GM12878 (cell line): ENCODE results near the gene MACROD2. TPM values are rescaled to one million over a fixed set of nuclear protein-coding genes. Genes with fewer than 3 reads are reported as not detected.

Experiments used
- ATAC-seq: fragments of 200-7000 bp; cut with Tn5 transposase; 3 replicates; pipeline ENCODE4 v1.9.1; 2020; ENCODE audit warnings: mild to moderate bottlenecking, moderate library complexity
- BruUV-seq: library from RNA; stranded (reverse); fragments of 400-500 nt; replicated peaks from 2 replicates; lab custom pipeline; 2021; lab: Mats Ljungman, UMichigan
- CTCF ChIA-PET: fragments of 300-600 bp; sonication (Branson Sonifier 250); formaldehyde crosslinking; extraction: SDS; loops from one replicate; lab custom pipeline; 2021; ENCODE audit warnings: inconsistent platforms; lab: Yijun Ruan, JAX
- POLR2A ChIA-PET: fragments of 350-600 bp; formaldehyde crosslinking; extraction: SDS; loops from one replicate; lab custom pipeline; 2021; ENCODE audit warnings: inconsistent platforms; lab: Charles Lee
- RAD21 ChIA-PET: fragments of 300-600 bp; sonication (Branson Sonifier 250); formaldehyde crosslinking; loops from one replicate; lab custom pipeline; 2023; ENCODE audit warnings: antibody characterized with exemption; ENCODE audit not compliant: unreplicated experiment; lab: Charles Lee
- SMC1A ChIA-PET: fragments of 300-600 bp; sonication (Branson Sonifier 250); formaldehyde crosslinking; loops from one replicate; lab custom pipeline; 2023; ENCODE audit not compliant: unreplicated experiment, uncharacterized antibody; lab: Charles Lee
- DNase-seq: peaks from one replicate; pipeline ENCODE4 v3.0.0-alpha.2; 2011; ENCODE audit warnings: low read depth, low spot score
- FAIRE-seq: peaks from 3 replicates; lab custom pipeline; 2011; peaks lifted over from hg19 to GRCh38; lab: Jason Lieb, UNC
- H2AFZ ChIP-seq: 2 replicates; pipeline ENCODE4 v1.6.0; 2011; ENCODE audit warnings: low read depth, low read length, control low read depth; ENCODE audit not compliant: control insufficient read depth
- H3K27ac ChIP-seq: 2 replicates; pipeline ENCODE4 v1.5.1; 2011; ENCODE audit warnings: control low read depth; ENCODE audit not compliant: control insufficient read depth, insufficient read depth
- H3K27me3 ChIP-seq, 2 experiments: replicated peaks in 1 of 2; 2 replicates each; pipeline versions ENCODE4 v1.6.0 to v1.6.1; 2011; ENCODE audit warnings: low read length in 1 of 2; ENCODE audit not compliant: control insufficient read depth in 2 of 2, insufficient read depth in 2 of 2
- H3K36me3 ChIP-seq, 2 experiments: 2 replicates each; pipeline ENCODE4 v1.5.1; 2011; ENCODE audit warnings: low read length in 1 of 2; ENCODE audit not compliant: control insufficient read depth in 2 of 2, insufficient read depth in 2 of 2
- H3K4me1 ChIP-seq: 2 replicates; pipeline ENCODE4 v1.6.1; 2011; ENCODE audit warnings: mild to moderate bottlenecking, low read length, moderate library complexity, mixed read lengths; ENCODE audit not compliant: control insufficient read depth, insufficient read depth
- H3K4me2 ChIP-seq: 2 replicates; pipeline ENCODE4 v1.6.0; 2011; ENCODE audit warnings: control low read depth; ENCODE audit not compliant: control insufficient read depth, insufficient read depth
- H3K4me3 ChIP-seq: fragments of 200-600 bp; sonication (generic); 2 replicates; pipeline ENCODE4 v1.5.1; 2016
- H3K79me2 ChIP-seq: 2 replicates; pipeline ENCODE4 v1.6.0; 2011; ENCODE audit warnings: low read length; ENCODE audit not compliant: control insufficient read depth, insufficient read depth
- H3K9ac ChIP-seq: 2 replicates; pipeline ENCODE4 v1.8.0; 2011; ENCODE audit warnings: low read length, control low read depth, mixed read lengths; ENCODE audit not compliant: control insufficient read depth, insufficient read depth
- H3K9me3 ChIP-seq: replicated peaks from 3 replicates; pipeline ENCODE4 v1.5.1; 2011; ENCODE audit warnings: mild to moderate bottlenecking, low read length; ENCODE audit not compliant: control insufficient read depth, insufficient read depth
- H4K20me1 ChIP-seq: 2 replicates; pipeline ENCODE4 v1.6.0; 2011; ENCODE audit not compliant: control insufficient read depth, insufficient read depth
- BMI1 ChIP-seq: fragments of 450-650 bp; IDR thresholded peaks from 2 replicates; pipeline ENCODE4 v1.6.1; 2016; ENCODE audit warnings: mild to moderate bottlenecking, moderate library complexity, borderline replicate concordance
- CTCF ChIP-seq, 3 experiments: IDR thresholded peaks in 2 of 3; conservative IDR thresholded peaks in 1 of 3; 2 replicates each; pipeline ENCODE4 v1.5.1; 2011; ENCODE audit warnings: low read depth in 3 of 3, low read length in 3 of 3, mild to moderate bottlenecking in 3 of 3, control low read depth in 2 of 3, moderate library complexity in 2 of 3, inconsistent platforms in 1 of 3, mixed read lengths in 1 of 3; ENCODE audit not compliant: control insufficient read depth in 2 of 3, insufficient read depth in 1 of 3; ENCODE audit errors: extremely low read depth in 1 of 3
- EGR1 ChIP-seq, 2 experiments: IDR thresholded peaks; 1 replicate in 1 of 2; 2 replicates in 1 of 2; pipeline ENCODE4 v1.6.1; 2011 to 2012; ENCODE audit warnings: low read depth in 2 of 2, low read length in 2 of 2, borderline replicate concordance in 1 of 2, mild to moderate bottlenecking in 1 of 2, moderate library complexity in 1 of 2
- EP300 ChIP-seq, 2 experiments: fragments of 150-350 bp in 1 of 2; IDR thresholded peaks; 2 replicates each; pipeline ENCODE4 v1.6.1; 2011 to 2012; ENCODE audit warnings: low read depth in 2 of 2, low read length in 2 of 2, borderline replicate concordance in 1 of 2, improper control_type of control experiment in 1 of 2, inconsistent platforms in 1 of 2; ENCODE audit not compliant: control insufficient read depth in 1 of 2
- FOXM1 ChIP-seq: IDR thresholded peaks from 2 replicates; pipeline ENCODE4 v1.6.1; 2012; ENCODE audit warnings: low read depth, mild to moderate bottlenecking, inconsistent platforms, low read length, moderate library complexity
- KLF5 ChIP-seq: fragments of 450-650 bp; IDR thresholded peaks from 2 replicates; pipeline ENCODE4 v1.6.1; 2014; ENCODE audit warnings: mild to moderate bottlenecking; ENCODE audit not compliant: partially characterized antibody
- RELA ChIP-seq: fragments of 450-650 bp; IDR thresholded peaks from 2 replicates; pipeline ENCODE4 v1.8.0; 2014; ENCODE audit warnings: borderline replicate concordance; ENCODE audit not compliant: partially characterized antibody
- RUNX3 ChIP-seq: IDR thresholded peaks from 2 replicates; pipeline ENCODE4 v1.6.1; 2012; ENCODE audit warnings: low read length, inconsistent platforms
- SKIL ChIP-seq: fragments of 450-650 bp; IDR thresholded peaks from 2 replicates; pipeline ENCODE4 v1.6.1; 2017; ENCODE audit warnings: mild to moderate bottlenecking, low read depth, inconsistent platforms; ENCODE audit not compliant: poor library complexity, severe bottlenecking
- SMC3 ChIP-seq: IDR thresholded peaks from 2 replicates; pipeline ENCODE4 v1.6.1; 2011; ENCODE audit warnings: low read length, improper control_type of control experiment, borderline replicate concordance
- STAT1 ChIP-seq: fragments of 450-650 bp; conservative IDR thresholded peaks from 2 replicates; pipeline ENCODE4 v1.6.1; 2014; ENCODE audit warnings: antibody characterized with exemption, mild to moderate bottlenecking
- SUPT20H ChIP-seq: IDR thresholded peaks from 2 replicates; pipeline ENCODE4 v1.6.1; 2011; ENCODE audit warnings: low read depth, mild to moderate bottlenecking, low read length, moderate library complexity, borderline replicate concordance; ENCODE audit not compliant: control insufficient read depth
- TCF3 ChIP-seq: IDR thresholded peaks from 2 replicates; pipeline ENCODE4 v1.6.1; 2012; ENCODE audit warnings: low read depth, mild to moderate bottlenecking, low read length, borderline replicate concordance; ENCODE audit not compliant: insufficient read depth
- YY1 ChIP-seq: IDR thresholded peaks from 2 replicates; pipeline ENCODE4 v1.6.1; 2011; ENCODE audit warnings: low read depth, mild to moderate bottlenecking, low read length
- ZNF592 ChIP-seq: fragments of 450-650 bp; IDR thresholded peaks from 2 replicates; pipeline ENCODE4 v1.6.1; 2017; ENCODE audit warnings: mild to moderate bottlenecking, moderate library complexity
- ZSCAN29 ChIP-seq: fragments of 450-650 bp; IDR thresholded peaks from 2 replicates; pipeline ENCODE4 v1.6.1; 2017; ENCODE audit warnings: mild to moderate bottlenecking, moderate library complexity
- ZZZ3 ChIP-seq: IDR thresholded peaks from 2 replicates; pipeline ENCODE4 v1.6.1; 2011; ENCODE audit warnings: low read depth; ENCODE audit not compliant: control insufficient read depth, insufficient read length
- WGBS: methylation state at CpG from one replicate; pipeline ENCODE4 v1.1.6; 2016; ENCODE audit warnings: low lambda C conversion rate; ENCODE audit not compliant: insufficient replicate concordance, insufficient coverage; ENCODE audit errors: missing lambda C conversion rate; 5-methylcytosine and 5-hydroxymethylcytosine counted together
- in situ Hi-C: fragments of 300-500 bp; cut with MboI; formaldehyde crosslinking; loops from 9 replicates; pipeline ENCODE4 v1.14.3; 2018; ENCODE audit warnings: mixed read lengths
- intact Hi-C: fragments of 100-400 bp; cut with micrococcal nuclease; formaldehyde crosslinking; loops from one replicate; pipeline ENCODE4 v1.14.2; 2022; ENCODE audit not compliant: unreplicated experiment
- polyA plus RNA-seq, 11 experiments: library from polyadenylated mRNA; depleted of rRNA in 4 of 11; unstranded in 6 of 11; stranded (reverse) in 5 of 11; fragments of >200 nt; fragmentation: Nextera tagmentation in 4 of 11; fragmentation: Illumina TruSeq in 1 of 11; extraction: Ambion mirVana in 4 of 11; extraction: Trizol in 1 of 11; gene quantifications; 1 replicate in 1 of 11; 2 replicates in 10 of 11; pipeline versions ENCODE4 v1.2.1 to v1.2.3, GENCODE V29; 2011 to 2016; ENCODE audit warnings: inconsistent platforms in 2 of 11, missing spikeins in 2 of 11, low read depth in 1 of 11
- total RNA-seq, 4 experiments: library from RNA; depleted of rRNA in 3 of 4; stranded (reverse); fragments of >200 nt in 3 of 4; fragmentation: Illumina TruSeq in 1 of 4; extraction: Trizol in 1 of 4; gene quantifications; 2 replicates each; pipeline versions ENCODE4 v1.2.1 to v1.2.3, GENCODE V29; 2013 to 2021

Gene MACROD2
- total and polyA plus RNA-seq, 10 of the 15 experiments (the other 5 are each of a cell fraction or from before 2014, with no cell fraction given): 1.1 to 21.5 (median 2.2) TPM

GRCh38 chr20:14582855-14583254, 587.5 kb downstream of the MACROD2 start:
- WGBS: 9% methylated on average over 3 of the region's 3 CpGs
- TF ChIP-seq TCF3 (no peak), YY1 (no peak), FOXM1 (no peak), SKIL (no peak), ZSCAN29 (no peak), CTCF (IDR thresholded peaks at IDR 0.05 in 2 of 3, conservative IDR thresholded peaks at IDR 0.05 in 1 of 3; ENCODE audit: control insufficient read depth in 2 of 3, extremely low read depth in 1 of 3, insufficient read depth in 1 of 3, low read depth in 3 of 3, low read length in 3 of 3) (no peak), SMC3 (no peak), KLF5 (no peak), ZNF592 (no peak), EGR1 (IDR thresholded peaks at IDR 0.05; ENCODE audit: borderline replicate concordance in 1 of 2, low read depth in 2 of 2, low read length in 2 of 2) (no peak), ZZZ3 (no peak), SUPT20H (no peak), RELA (no peak), EP300 (IDR thresholded peaks at IDR 0.05; ENCODE audit: borderline replicate concordance in 1 of 2, control insufficient read depth in 1 of 2, low read depth in 2 of 2, low read length in 2 of 2) (no peak), BMI1 (no peak), STAT1 (no peak), RUNX3 (no peak)

More at GRCh38 chr20:14582855-14583254, 587.5 kb downstream of the MACROD2 start:
- H4K20me1 ChIP-seq: no peaks in the 10 kb centered on the region
- no peak overlapping the region for H3K9ac ChIP-seq
- no peaks in the 10 kb centered on the region for H3K79me2 ChIP-seq
- ChIA-PET SMC1A (no interaction called here), RAD21 (no interaction called here), POLR2A (no interaction called here), CTCF (no interaction called here)
- in situ Hi-C loops: no loop called here
- no peak overlapping the region for H3K4me2 ChIP-seq
- intact Hi-C loops: no loop called here
- H2AFZ ChIP-seq: no peak overlapping the region
- ATAC-seq (no peak), DNase-seq (no peak), FAIRE-seq (no peak)
- no peaks in the 10 kb centered on the region for H3K36me3 ChIP-seq
- H3K9me3 ChIP-seq: no peaks in the 10 kb centered on the region
- H3K27ac ChIP-seq: no peak overlapping the region
- H3K4me1 ChIP-seq: no peaks in the 10 kb centered on the region
- no TSS peak for BruUV-seq
- no peaks in the 10 kb centered on the region for H3K27me3 ChIP-seq
- H3K4me3 ChIP-seq: no peak overlapping the region
